Esophagus muscularis mucosa (tissue), 4 donors: ENCODE measurements around the gene GLO1. TPM values are rescaled to one million over a fixed set of nuclear protein-coding genes. Genes with fewer than 3 reads are reported as not detected.

Experiments
- DNase-seq: peaks from one replicate; pipeline ENCODE4 v3.0.0-alpha.2; 2017; ENCODE audit errors: extremely low spot score
- H3K27ac ChIP-seq, 4 donors: fragments of 200-600 bp; sonication (generic); replicated peaks in 1 of 4; 1 replicate in 3 of 4; 2 replicates in 1 of 4; pipeline ENCODE4 v1.5.1; 2016 to 2019; ENCODE audit warnings: mild to moderate bottlenecking in 1 of 4
- H3K27me3 ChIP-seq, 4 donors: fragments of 200-600 bp; sonication (generic); one replicate each; pipeline versions ENCODE4 v1.5.1 to v1.6.0; 2016 to 2019
- H3K36me3 ChIP-seq, 4 donors: fragments of 200-600 bp; sonication (generic); one replicate each; pipeline ENCODE4 v1.5.1; 2016 to 2019
- H3K4me1 ChIP-seq, 4 donors: fragments of 200-600 bp; sonication (generic); one replicate each; pipeline ENCODE4 v1.5.1; 2016 to 2019
- H3K4me3 ChIP-seq, 4 donors: fragments of 200-600 bp; sonication (generic); 1 replicate in 2 of 4; 2 replicates in 2 of 4; pipeline ENCODE4 v1.5.1; 2016 to 2019; ENCODE audit warnings: mild to moderate bottlenecking in 4 of 4, moderate library complexity in 1 of 4
- H3K9me3 ChIP-seq, 4 donors: fragments of 200-600 bp; sonication (generic); 1 replicate in 3 of 4; 2 replicates in 1 of 4; pipeline ENCODE4 v1.5.1; 2016 to 2019
- CTCF ChIP-seq, 3 experiments: fragments of 200-600 bp in 2 of 3; fragments of 450-650 bp in 1 of 3; sonication (generic) in 2 of 3; IDR thresholded peaks; one replicate each; pipeline ENCODE4 v1.5.1; 2017 to 2019; ENCODE audit warnings: antibody characterized with exemption in 3 of 3, mild to moderate bottlenecking in 2 of 3, moderate library complexity in 1 of 3
- EP300 ChIP-seq: sonication (generic); formaldehyde crosslinking; IDR thresholded peaks from one replicate; pipeline ENCODE4 v1.6.1; 2017; ENCODE audit warnings: antibody characterized with exemption
- POLR2A ChIP-seq: fragments of 450-650 bp; IDR thresholded peaks from one replicate; pipeline ENCODE4 v1.6.1; 2017; ENCODE audit warnings: antibody characterized with exemption, moderate library complexity, mild to moderate bottlenecking, low read depth
- POLR2AphosphoS5 ChIP-seq, 2 donors: sonication (generic); formaldehyde crosslinking; IDR thresholded peaks; one replicate each; pipeline ENCODE4 v1.6.1; 2017; ENCODE audit warnings: antibody characterized with exemption in 2 of 2
- WGBS: methylation state at CpG from one replicate; pipeline ENCODE4 v1.1.5; 2018; 5-methylcytosine and 5-hydroxymethylcytosine counted together
- intact Hi-C: fragments of 100-400 bp; cut with DNase I; formaldehyde crosslinking; loops from one replicate; pipeline ENCODE4 v1.15.1; 2023
- total RNA-seq, 4 donors: library from RNA; depleted of rRNA; stranded (reverse); fragments of >200 nt; gene quantifications; one replicate each; pipeline versions ENCODE4 v1.1.0 to v1.2.1, GENCODE V29; 2016

GLO1 gene
- total RNA-seq, 4 donors from 2014 or later = 61.5 to 92.5 (median 70.4) TPM

- intact Hi-C loops = no loop called here
- H3K36me3 ChIP-seq = no peaks in the 10 kb centered on the region
- 97% methylated on average over 3 of the region's 3 CpGs for WGBS
These were observed 34.0 kb upstream of the GLO1 start for GRCh38 chr6:38736951-38737350.

GRCh38 chr6:38730140-38730862, 27.4 kb upstream of the GLO1 start:
- no peak overlapping the region for H3K4me3 ChIP-seq
- peaks cover 0 to 10% (median 9%) of the 10 kb centered on the region in 4 donors for H3K4me1 ChIP-seq
- no peak for TF ChIP-seq POLR2A
- TF ChIP-seq POLR2AphosphoS5 (IDR thresholded peaks at IDR 0.05) = no peak
- no peak for TF ChIP-seq EP300
- TF ChIP-seq CTCF (IDR thresholded peaks at IDR 0.05) = no peak
- no peak for DNase-seq
- H3K36me3 ChIP-seq = no peaks in the 10 kb centered on the region
- intact Hi-C loops = no loop called here
- no peaks in the 10 kb centered on the region for H3K27me3 ChIP-seq
- WGBS = 44% methylated on average over 4 of the region's 4 CpGs
- no peaks in the 10 kb centered on the region for H3K9me3 ChIP-seq
- H3K27ac ChIP-seq = no peak overlapping the region

More at GRCh38 chr6:38736951-38737350, 34.0 kb upstream of the GLO1 start:
- no peak for TF ChIP-seq CTCF (IDR thresholded peaks at IDR 0.05)
- no peak for TF ChIP-seq EP300
- TF ChIP-seq POLR2A = no peak
- TF ChIP-seq POLR2AphosphoS5 (IDR thresholded peaks at IDR 0.05) = no peak
- peaks cover 0 to 4% (median 0%) of the 10 kb centered on the region in 4 donors for H3K27me3 ChIP-seq
- no peak overlapping the region for H3K27ac ChIP-seq
- no peaks in the 10 kb centered on the region for H3K9me3 ChIP-seq
- peaks cover 0 to 7% (median 0%) of the 10 kb centered on the region in 4 donors for H3K4me1 ChIP-seq
- no peak overlapping the region for H3K4me3 ChIP-seq
- DNase-seq = no peak

- WGBS = 88% methylated on average over 1 of the region's 1 CpG
- DNase-seq = no peak
- H3K9me3 ChIP-seq = no peaks in the 10 kb centered on the region
- intact Hi-C loops = no loop called here
- no peak for TF ChIP-seq POLR2AphosphoS5 (IDR thresholded peaks at IDR 0.05)
- no peak for TF ChIP-seq EP300
- no peak for TF ChIP-seq CTCF (IDR thresholded peaks at IDR 0.05)
- no peak for TF ChIP-seq POLR2A
- H3K4me3 ChIP-seq = no peak overlapping the region
- no peaks in the 10 kb centered on the region for H3K36me3 ChIP-seq
- H3K27me3 ChIP-seq = no peaks in the 10 kb centered on the region
- peaks cover 0 to 10% (median 9%) of the 10 kb centered on the region in 4 donors for H3K4me1 ChIP-seq
- H3K27ac ChIP-seq = no peak overlapping the region
These were observed 25.3 kb upstream of the GLO1 start for GRCh38 chr6:38728203-38728602.

GRCh38 chr6:38725414-38726183, 22.7 kb upstream of the GLO1 start:
- H3K4me3 ChIP-seq = no peak overlapping the region
- H3K27ac ChIP-seq = no peak overlapping the region
- no peak for TF ChIP-seq CTCF (IDR thresholded peaks at IDR 0.05)
- TF ChIP-seq POLR2A = no peak
- TF ChIP-seq POLR2AphosphoS5 (IDR thresholded peaks at IDR 0.05) = no peak
- TF ChIP-seq EP300 = no peak
- H3K4me1 ChIP-seq = peaks cover 0 to 19% (median 5%) of the 10 kb centered on the region in 4 donors
- H3K9me3 ChIP-seq = peaks cover 0 to 3% (median 0%) of the 10 kb centered on the region in 4 donors
- intact Hi-C loops = no loop called here
- H3K27me3 ChIP-seq = no peaks in the 10 kb centered on the region
- WGBS = 92% methylated on average over 4 of the region's 4 CpGs
- H3K36me3 ChIP-seq = no peaks in the 10 kb centered on the region
- no peak for DNase-seq
